8988T (cell line): Measurements from ENCODE around the gene ZDHHC14.

Experiments used
- DNase-seq: peaks from one replicate; pipeline ENCODE4 v3.0.0; 2011

ZDHHC14 gene

DNA sequence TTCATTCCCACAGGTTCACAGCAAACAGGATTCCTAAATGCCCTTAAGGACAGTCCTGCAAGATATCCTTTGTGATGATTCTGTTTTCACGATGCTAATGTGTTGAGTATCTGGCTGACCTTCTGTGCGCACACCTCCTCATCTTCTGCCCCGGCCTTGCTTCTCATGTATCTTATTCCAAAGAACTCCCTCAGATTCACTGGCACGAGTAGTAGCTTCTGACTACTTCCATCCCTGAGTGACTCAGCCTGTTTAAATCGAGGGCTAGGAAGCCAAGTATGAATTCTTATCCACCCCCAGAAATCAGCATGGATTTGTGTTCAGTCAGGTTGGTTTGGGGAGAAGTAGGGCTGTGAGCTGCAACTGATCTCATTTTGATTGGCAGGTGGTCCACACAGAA lies 251.8 kb downstream of the ZDHHC14 start:
- DNase-seq, result no peak

- DNase-seq, result no peak
These were observed 253.6 kb downstream of the ZDHHC14 start for GRCh38 chr6:157634546-157634945.

DNA sequence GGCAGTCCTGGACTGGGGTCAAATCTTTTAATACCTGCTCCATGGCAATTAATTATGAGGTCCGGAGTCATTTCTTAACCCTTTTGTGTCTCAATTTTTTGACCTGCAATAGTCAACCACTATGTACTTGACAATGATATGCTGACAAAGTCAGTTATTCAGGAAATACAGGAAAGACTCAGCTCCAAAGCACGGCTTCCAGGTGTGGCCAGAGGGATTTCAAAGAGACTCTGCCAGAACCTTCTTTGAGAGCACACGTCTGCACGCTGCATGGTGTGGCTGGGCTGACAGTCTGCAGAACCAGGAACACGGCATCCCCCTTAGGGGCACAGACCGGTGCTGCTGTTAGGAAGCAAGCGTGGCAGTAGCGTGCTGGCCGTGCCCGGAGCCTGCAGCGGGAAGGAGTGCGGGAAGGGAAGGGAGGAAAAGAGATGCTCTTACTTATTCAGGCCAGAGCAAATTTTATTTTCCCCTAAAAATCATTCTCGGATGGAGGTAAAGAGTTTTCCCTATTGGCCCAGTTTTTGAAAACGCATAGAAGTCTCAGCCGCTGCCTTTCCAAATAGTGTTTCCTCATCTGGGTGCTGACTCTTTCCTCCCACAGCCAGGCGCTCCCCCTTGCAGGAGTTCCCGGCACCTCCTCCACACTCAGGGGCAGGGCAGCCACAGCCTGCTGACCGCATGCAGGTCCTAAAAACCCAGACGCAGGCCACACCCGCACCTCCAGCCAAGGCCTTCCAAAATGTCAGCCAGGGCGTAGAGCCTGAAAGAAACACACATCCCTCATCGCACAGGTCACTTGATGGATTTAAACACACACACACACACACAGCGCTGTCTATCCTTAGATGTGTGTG lies 254.6 kb downstream of the ZDHHC14 start:
- DNase-seq, result no peak

- no peak for DNase-seq
These were observed 256.5 kb downstream of the ZDHHC14 start for GRCh38 chr6:157637516-157637915.

DNA sequence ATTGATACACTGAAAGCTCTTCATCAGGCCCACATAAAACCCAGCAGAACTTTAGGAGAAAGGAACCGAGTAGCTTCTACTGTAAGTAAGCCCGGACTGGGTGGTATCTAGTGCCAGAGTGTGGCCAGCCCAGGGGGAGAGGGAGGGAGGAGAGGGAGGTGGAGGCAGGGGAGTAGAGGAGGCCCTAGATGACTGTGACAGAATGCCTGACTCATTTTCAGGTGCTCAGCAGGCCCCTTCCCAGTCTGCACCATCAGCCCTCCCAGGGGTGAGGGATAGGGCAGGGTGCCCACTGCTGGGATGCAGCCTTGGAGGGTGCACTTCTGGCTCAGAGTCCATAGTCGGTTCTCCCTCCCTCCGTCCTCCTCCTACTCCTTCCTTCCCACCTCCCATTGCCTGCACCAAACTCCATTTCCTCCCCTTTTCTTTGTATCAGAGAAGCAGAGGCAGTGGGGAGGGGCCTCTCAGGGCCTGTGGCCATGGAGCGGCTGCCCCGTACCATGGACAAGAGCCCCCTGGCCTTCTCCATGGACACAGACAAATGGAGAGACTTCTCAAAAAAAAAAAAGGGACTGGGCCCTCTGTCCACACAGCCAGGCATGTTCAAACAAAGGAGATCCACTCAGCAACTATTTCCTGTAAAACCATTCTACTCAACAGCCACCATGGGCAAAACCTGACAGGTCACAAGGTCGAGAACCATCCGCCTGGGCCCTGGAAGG lies 257.1 kb downstream of the ZDHHC14 start:
- no peak for DNase-seq

- DNase-seq, result no peak
These were observed 257.8 kb downstream of the ZDHHC14 start for GRCh38 chr6:157638779-157639178.

GRCh38 chr6:157640746-157641451 lies 259.9 kb downstream of the ZDHHC14 start:
- DNase-seq, result no peak

DNA sequence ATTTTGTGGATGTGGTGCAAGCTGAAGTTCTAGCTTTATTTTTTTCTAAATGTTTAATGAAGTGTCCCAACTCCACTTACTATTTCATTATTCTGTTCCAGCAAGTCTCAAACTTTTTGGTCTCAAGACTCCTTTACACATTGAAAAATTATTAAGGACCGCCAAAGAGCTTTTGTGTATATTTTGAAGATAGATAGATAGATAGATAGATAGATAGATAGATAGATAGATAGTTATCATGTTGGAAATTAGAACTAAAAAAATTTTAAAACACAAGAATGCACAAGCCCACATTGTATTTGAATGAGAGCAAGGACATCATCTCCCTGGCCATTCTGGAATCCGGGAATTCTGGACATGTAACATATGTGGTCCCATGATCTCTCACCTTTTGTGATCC lies 260.8 kb downstream of the ZDHHC14 start:
- DNase-seq, result no peak

- DNase-seq, result no peak
These were observed 261.7 kb downstream of the ZDHHC14 start for GRCh38 chr6:157642736-157643135.

GRCh38 chr6:157644043-157644810 lies 263.2 kb downstream of the ZDHHC14 start:
- DNase-seq, result peak; percentile 57

DNA sequence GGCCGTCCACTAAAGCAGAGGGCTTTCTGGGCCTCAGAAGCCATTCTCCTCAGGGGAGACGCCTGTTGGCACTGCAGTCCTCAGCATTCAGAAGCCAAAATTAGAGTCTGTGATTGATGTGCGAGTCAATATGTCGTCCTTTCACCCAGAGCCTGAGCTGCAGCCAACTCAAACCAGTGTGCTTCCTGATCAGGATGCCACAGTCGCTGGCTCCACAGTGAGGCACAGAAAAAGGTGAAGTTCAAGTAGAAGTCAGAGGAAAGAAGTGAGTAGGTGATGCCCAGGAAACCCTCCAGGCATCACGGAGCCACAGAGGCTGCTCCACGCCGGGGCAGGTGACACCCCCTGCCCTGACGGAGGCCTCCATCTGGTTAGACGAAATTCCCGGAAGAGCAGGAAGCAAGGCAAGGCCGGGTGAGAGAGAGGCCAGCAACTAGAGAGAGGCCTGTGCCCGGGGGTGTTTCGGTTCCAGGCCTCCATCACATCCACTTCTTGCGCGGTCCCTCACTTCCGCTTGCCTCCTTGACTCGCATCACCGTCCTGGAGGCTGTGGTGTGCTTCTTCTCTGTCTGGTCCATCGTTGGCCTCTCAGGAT lies 264.3 kb downstream of the ZDHHC14 start:
- DNase-seq, result no peak

GRCh38 chr6:157646012-157646411 lies 265.0 kb downstream of the ZDHHC14 start:
- no peak for DNase-seq

DNA sequence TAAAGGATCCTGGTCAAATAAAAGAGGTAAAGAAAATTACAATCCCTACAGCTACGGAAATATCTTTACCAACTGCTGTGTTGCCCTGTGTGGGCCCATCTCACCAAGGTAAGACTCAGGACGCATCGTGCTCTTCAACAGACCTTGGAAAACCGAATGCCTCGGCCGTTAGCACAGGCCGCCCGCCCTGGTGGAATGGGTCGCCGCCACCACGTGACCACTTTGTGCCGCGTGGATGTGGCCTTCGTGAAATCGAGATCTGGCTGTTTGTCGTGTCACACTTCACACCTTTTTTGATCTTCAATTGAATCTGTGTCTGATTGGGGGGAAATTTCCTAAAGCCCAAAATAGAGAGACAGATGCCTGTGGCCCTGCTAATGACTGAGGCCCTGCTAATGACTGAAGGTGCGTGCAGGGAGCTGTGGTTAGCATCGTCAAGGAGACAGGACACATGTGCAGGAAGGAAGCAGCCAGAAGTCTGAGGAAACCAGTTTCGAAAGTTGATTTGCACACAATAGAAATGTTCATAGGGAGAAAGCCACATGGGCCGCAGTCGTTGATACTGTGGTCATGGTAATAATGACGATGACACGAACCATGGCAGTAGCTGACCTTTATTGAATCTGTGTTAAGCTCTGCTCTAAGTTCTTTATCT lies 266.4 kb downstream of the ZDHHC14 start:
- DNase-seq, result no peak

DNA sequence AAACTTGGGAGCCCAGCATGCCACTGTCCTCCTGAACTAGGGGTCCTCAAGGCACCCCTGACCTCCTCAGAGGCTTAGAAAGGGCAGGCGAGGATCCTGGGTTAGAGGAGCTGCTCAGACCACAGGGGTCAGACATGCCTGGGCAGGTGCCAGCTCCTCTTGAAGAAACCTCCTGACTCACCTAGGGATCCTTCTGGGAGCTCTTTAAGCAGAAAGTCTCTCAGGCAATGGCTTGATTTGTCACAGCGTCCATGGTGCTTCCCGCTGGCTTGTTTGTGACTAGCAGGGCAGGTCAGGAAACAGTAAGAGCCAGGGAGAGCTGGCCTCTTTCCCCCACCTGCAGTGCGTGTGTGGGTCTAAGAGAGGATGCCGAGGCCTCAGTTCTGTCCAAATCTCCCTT lies 267.6 kb downstream of the ZDHHC14 start:
- no peak for DNase-seq

DNA sequence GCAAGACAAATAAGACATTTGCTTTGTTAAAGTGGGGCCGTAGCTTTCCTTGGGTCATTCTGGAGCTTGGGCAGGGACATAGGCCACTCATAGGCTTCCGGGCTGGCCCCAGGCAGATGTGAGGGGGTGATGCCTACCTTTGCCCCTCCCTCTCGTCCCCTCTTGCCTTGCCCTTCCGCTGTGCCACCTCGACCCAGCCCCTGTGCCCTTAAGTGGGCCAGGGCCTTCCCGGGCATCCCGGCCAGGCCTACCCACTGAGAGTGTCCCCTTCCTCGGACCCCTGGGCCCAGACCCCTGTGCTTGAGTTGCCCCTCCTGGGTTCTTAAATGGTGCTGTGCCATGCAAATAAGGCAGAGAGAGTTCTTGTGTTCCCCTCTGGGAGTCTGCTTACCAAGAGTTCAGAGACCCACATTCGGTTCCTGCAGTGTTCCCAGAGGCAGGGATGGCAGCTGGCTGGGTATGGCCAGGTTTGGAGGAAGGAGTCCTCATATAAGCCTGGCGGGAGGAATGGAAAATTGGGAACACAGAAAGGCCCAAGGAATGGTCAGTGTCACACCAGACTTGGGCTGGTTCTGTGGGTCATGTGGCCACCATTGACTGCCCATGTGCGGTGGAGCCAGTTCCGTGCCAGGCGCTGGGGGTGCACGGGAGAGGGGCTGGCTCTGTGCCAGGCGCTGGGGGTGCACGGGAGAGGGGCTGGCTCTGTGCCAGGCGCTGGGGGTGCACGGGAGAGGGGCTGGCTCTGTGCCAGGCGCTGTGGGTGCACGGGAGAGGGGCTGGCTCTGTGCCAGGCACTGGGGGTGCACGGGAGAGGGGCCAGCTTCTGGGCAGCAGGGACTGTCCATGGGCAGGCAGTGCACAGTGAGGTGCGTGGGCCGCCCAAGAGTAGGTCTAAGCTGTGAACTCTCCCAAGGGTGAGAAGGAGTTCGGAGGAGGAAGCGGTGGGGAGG lies 268.6 kb downstream of the ZDHHC14 start:
- DNase-seq, result no peak

GRCh38 chr6:157650261-157650640 lies 269.3 kb downstream of the ZDHHC14 start:
- DNase-seq, result no peak

GRCh38 chr6:157650801-157651200 lies 269.8 kb downstream of the ZDHHC14 start:
- DNase-seq, result no peak

DNA sequence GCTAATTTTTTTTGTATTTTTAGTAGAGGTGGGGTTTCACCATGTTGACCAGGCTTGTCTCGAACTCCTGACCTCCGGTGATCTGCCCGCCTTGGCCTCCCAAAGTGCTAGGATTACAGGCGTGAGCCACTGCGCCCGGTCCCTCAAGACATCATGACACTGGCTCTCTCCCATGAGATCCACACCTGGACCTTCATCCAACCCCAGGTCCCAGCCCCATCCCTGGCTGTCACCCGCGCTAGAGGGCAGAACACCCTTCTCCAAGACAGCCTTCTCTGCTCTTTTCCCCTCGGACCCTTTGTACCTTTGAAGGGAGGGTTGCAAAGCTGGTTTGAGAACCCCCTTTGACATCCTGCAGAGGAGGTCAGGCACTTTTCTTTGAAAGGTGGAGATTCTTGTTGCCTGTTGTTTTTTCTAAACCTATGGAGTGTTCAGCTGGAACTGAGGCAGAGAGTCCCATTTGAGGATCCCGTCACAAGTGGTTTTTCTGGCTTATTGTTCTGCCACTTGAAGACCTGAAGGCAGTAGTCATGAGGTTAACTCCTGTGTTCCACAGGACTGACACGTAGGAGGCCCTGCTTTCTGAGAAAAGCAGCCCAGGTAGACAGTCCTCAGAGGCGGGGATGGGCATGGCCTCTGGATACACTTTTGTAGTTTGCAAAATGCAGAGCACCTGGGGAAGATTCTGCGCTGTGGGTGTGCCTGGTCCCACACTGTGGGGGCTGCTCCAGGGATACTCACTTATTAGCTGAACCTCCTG lies 270.9 kb downstream of the ZDHHC14 start:
- no peak for DNase-seq

DNA sequence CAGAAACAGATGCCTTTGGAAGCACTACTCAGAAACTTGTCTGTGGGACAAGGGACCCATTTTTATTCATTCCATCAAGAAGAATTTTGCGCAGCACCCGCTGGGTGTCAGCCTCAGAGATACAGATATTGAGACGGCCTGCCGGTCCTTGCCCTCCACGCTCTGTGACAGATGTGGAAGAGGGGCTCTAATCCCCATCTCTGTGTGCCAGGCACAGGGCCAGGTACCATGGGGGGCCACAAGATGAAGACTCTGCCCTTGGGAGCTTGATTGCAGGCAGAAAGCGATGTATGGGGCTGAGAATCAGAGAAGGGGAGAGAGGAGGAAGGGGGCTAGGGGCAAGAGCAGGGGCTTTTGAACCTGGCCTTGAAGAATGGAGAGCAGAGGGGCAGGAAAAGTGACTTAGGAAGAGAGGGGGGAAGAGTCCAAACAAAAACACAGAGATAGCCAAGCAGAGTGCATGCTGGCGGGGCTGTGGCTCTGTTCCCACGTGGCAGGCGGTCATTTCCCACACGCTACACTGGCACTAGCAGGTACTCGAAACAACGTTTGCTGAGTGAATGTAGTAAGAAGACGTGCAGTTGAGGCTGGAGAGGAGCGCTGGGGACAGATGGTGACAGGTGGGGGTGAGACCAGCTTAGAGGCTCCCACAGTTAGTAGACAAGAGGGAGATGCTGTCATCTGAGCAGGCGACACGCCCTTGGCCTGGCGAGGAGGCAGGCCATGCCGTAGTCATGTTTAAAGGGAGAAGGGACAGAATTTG lies 271.8 kb downstream of the ZDHHC14 start:
- DNase-seq, result no peak
